Tibial nerve (tissue), 4 donors: Measurements from ENCODE around the gene THG1L. TPM values are rescaled to one million over a fixed set of nuclear protein-coding genes. Genes with fewer than 3 reads are reported as not detected.
"Not testable (repeated sequence)": the region's sequence is repeated elsewhere in the genome, so short reads cannot be mapped to it uniquely, and the experiment has no call there.

ENCODE experiments used
- DNase-seq, 2 donors: peaks; one replicate each; pipeline ENCODE4 v3.0.0-alpha.2; 2019; ENCODE audit warnings: low spot score in 2 of 2
- H3K27ac ChIP-seq, 4 donors: fragments of 200-600 bp; sonication (generic) in 3 of 4; one replicate each; pipeline ENCODE4 v1.5.1; 2017 to 2019; ENCODE audit warnings: mild to moderate bottlenecking in 1 of 4
- H3K27me3 ChIP-seq, 2 donors: fragments of 200-600 bp; sonication (generic) in 1 of 2; one replicate each; pipeline versions ENCODE4 v1.5.1 to v1.6.0; 2017 to 2019
- H3K36me3 ChIP-seq, 3 donors: fragments of 200-600 bp; sonication (generic); one replicate each; pipeline ENCODE4 v1.5.1; 2018 to 2019
- H3K4me1 ChIP-seq, 4 donors: fragments of 200-600 bp; sonication (generic) in 3 of 4; one replicate each; pipeline ENCODE4 v1.5.1; 2017 to 2019
- H3K4me3 ChIP-seq, 4 donors: fragments of 200-600 bp; sonication (generic) in 3 of 4; one replicate each; pipeline ENCODE4 v1.5.1; 2017 to 2019; ENCODE audit warnings: mild to moderate bottlenecking in 1 of 4, moderate library complexity in 1 of 4
- H3K9me3 ChIP-seq, 4 donors: fragments of 200-600 bp; sonication (generic) in 3 of 4; one replicate each; pipeline ENCODE4 v1.5.1; 2017 to 2019
- CTCF ChIP-seq, 5 experiments: fragments of 200-600 bp in 3 of 5; fragments of 450-650 bp in 2 of 5; sonication (generic) in 3 of 5; IDR thresholded peaks; one replicate each; pipeline ENCODE4 v1.5.1; 2016 to 2019; ENCODE audit warnings: antibody characterized with exemption in 5 of 5, mild to moderate bottlenecking in 3 of 5, moderate library complexity in 2 of 5
- EP300 ChIP-seq, 2 donors: sonication (generic); formaldehyde crosslinking; IDR thresholded peaks; one replicate each; pipeline ENCODE4 v1.6.1; 2017; ENCODE audit warnings: antibody characterized with exemption in 2 of 2, mild to moderate bottlenecking in 1 of 2
- POLR2A ChIP-seq, 2 donors: fragments of 450-650 bp; IDR thresholded peaks; one replicate each; pipeline ENCODE4 v1.6.1; 2017; ENCODE audit warnings: antibody characterized with exemption in 2 of 2, mild to moderate bottlenecking in 2 of 2, moderate library complexity in 2 of 2
- whole genome bisulfite sequencing, 2 donors: methylation state at CpG; one replicate each; pipeline ENCODE4 v1.1.5; 2018; 5-methylcytosine and 5-hydroxymethylcytosine counted together
- total RNA-seq, 4 donors: library from RNA; depleted of rRNA; stranded (reverse); fragments of >200 nt; gene quantifications; one replicate each; pipeline ENCODE4 v1.1.0, GENCODE V29; 2016

THG1L gene
- total RNA-seq, 4 donors from 2014 or later: 4.9 to 11.5 (median 9.2) TPM

- 83 to 86% methylated on average over 33 to 53 of the region's 53 CpGs for WGBS, 2 donors
- Histone ChIP-seq H3K4me1 (peaks cover 0 to 5% (median 0%) of the 10 kb centered on the region in 4 donors), H3K27ac (no peak overlapping the region), H3K4me3 (peak overlapping the region in 1 of 4 donors; percentile 8), H3K36me3 (no peaks in the 10 kb centered on the region), H3K9me3 (peaks cover 0 to 6% (median 0%) of the 10 kb centered on the region in 4 donors), H3K27me3 (no peaks in the 10 kb centered on the region)
- no peak for TF ChIP-seq EP300 (IDR thresholded peaks at IDR 0.05)
- no peak for TF ChIP-seq POLR2A (IDR thresholded peaks at IDR 0.05)
- TF ChIP-seq CTCF (IDR thresholded peaks at IDR 0.05): no peak
- no peak for DNase-seq
Observed at GRCh38 chr5:157690690-157691433, 40.4 kb upstream of the THG1L start.

GRCh38 chr5:157693816-157694215 is 37.4 kb upstream of the THG1L start:
- DNase-seq, H3K4me1 ChIP-seq, H3K27ac ChIP-seq, H3K4me3 ChIP-seq, H3K36me3 ChIP-seq, H3K27me3 ChIP-seq: not testable (repeated sequence)
- WGBS, 2 donors: 86 to 91% methylated on average over 15 to 24 of the region's 25 CpGs
- peaks cover 0 to 18% (median 0%) of the 10 kb centered on the region in 4 donors for H3K9me3 ChIP-seq

- H3K4me1 ChIP-seq, H3K27me3 ChIP-seq, H3K27ac ChIP-seq, H3K36me3 ChIP-seq, H3K4me3 ChIP-seq, DNase-seq: not testable (repeated sequence)
- 98 to 100% methylated on average over 3 of the region's 3 CpGs for WGBS, 2 donors
- H3K9me3 ChIP-seq: peaks cover 0 to 18% (median 0%) of the 10 kb centered on the region in 4 donors
Observed at GRCh38 chr5:157696154-157696553, 35.1 kb upstream of the THG1L start.

GRCh38 chr5:157698674-157699073 is 32.5 kb upstream of the THG1L start:
- H3K36me3 ChIP-seq, H3K27me3 ChIP-seq, H3K4me3 ChIP-seq, H3K27ac ChIP-seq, DNase-seq, H3K4me1 ChIP-seq: not testable (repeated sequence)
- peaks cover 0 to 23% (median 0%) of the 10 kb centered on the region in 4 donors for H3K9me3 ChIP-seq
- 70 to 72% methylated on average over 4 of the region's 4 CpGs for WGBS, 2 donors

GRCh38 chr5:157703736-157704135 is 27.5 kb upstream of the THG1L start:
- H3K9me3 ChIP-seq: peaks cover 0 to 12% (median 0%) of the 10 kb centered on the region in 4 donors
- WGBS, 2 donors: 60 to 62% methylated on average over 3 of the region's 3 CpGs

GRCh38 chr5:157708866-157709265 is 22.4 kb upstream of the THG1L start:
- Histone ChIP-seq H3K27ac (no peak overlapping the region), H3K4me1 (no peaks in the 10 kb centered on the region), H3K4me3 (no peak overlapping the region), H3K27me3 (no peaks in the 10 kb centered on the region), H3K9me3 (no peaks in the 10 kb centered on the region), H3K36me3 (no peaks in the 10 kb centered on the region)
- 65 to 71% methylated on average over 1 of the region's 1 CpG for WGBS, 2 donors
- DNase-seq: no peak
- TF ChIP-seq POLR2A (IDR thresholded peaks at IDR 0.05) (no peak), CTCF (IDR thresholded peaks at IDR 0.05) (no peak), EP300 (IDR thresholded peaks at IDR 0.05) (no peak)

More at GRCh38 chr5:157703736-157704135, 27.5 kb upstream of the THG1L start:
- Histone ChIP-seq H3K27me3 (no peaks in the 10 kb centered on the region), H3K27ac (no peak overlapping the region), H3K36me3 (no peaks in the 10 kb centered on the region), H3K4me3 (no peak overlapping the region), H3K4me1 (no peaks in the 10 kb centered on the region)
- TF ChIP-seq POLR2A (IDR thresholded peaks at IDR 0.05) (no peak), CTCF (IDR thresholded peaks at IDR 0.05) (no peak), EP300 (IDR thresholded peaks at IDR 0.05) (no peak)
- no peak for DNase-seq
